HUES6 (cell line): Measurements from ENCODE around the gene KCTD21.

ENCODE experiments used
- H3K27ac ChIP-seq: 2 replicates; pipeline ENCODE4 v1.7.0; 2013; ENCODE audit warnings: low read depth, mild to moderate bottlenecking, low read length, inconsistent platforms
- H3K27me3 ChIP-seq: 2 replicates; pipeline ENCODE4 v1.6.1; 2013; ENCODE audit warnings: low read length; ENCODE audit not compliant: control insufficient read depth, insufficient read depth
- H3K36me3 ChIP-seq: 2 replicates; pipeline ENCODE4 v1.6.1; 2013; ENCODE audit warnings: low read length; ENCODE audit not compliant: control insufficient read depth, insufficient read depth
- H3K4me1 ChIP-seq: 2 replicates; pipeline ENCODE4 v1.6.1; 2013; ENCODE audit warnings: low read length; ENCODE audit not compliant: control insufficient read depth, insufficient read depth
- H3K4me3 ChIP-seq: 2 replicates; pipeline ENCODE4 v1.5.1; 2013; ENCODE audit warnings: low read depth, low read length
- H3K9ac ChIP-seq: one replicate; pipeline ENCODE4 v1.6.1; 2013; ENCODE audit warnings: mild to moderate bottlenecking, low read length
- H3K9me3 ChIP-seq: 2 replicates; pipeline ENCODE4 v1.6.1; 2013; ENCODE audit warnings: low read depth, low read length; ENCODE audit not compliant: control insufficient read depth, insufficient read depth

The KCTD21 gene

DNA sequence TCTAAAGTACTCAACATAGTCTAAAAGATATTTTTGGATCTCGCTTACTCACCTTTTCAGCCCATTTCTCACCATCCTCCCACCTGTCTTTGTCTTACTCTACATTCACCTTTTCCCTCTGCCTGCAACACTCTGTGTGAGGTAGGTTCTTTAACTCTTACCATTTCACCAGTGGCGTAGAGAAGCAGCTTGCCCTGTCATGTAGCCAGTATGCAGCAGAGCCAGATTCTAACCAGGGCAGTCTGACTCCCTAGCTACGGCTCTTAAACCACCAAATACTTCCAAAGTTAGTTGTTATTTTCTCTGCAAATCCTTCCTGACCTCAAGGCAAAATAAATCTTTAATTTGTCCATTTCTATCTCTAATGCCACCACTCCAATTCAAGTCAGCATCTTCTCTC lies 56.5 kb downstream of the KCTD21 start:
- no peaks in the 10 kb centered on the region for H3K27me3 ChIP-seq
- no peaks in the 10 kb centered on the region for H3K4me1 ChIP-seq
- H3K9me3 ChIP-seq, result no peaks in the 10 kb centered on the region
- H3K36me3 ChIP-seq, result peaks cover 9% of the 10 kb centered on the region; the same call in 1 of the 2 replicates
- no peak overlapping the region for H3K27ac ChIP-seq
- H3K4me3 ChIP-seq, result no peak overlapping the region
- H3K9ac ChIP-seq, result no peak overlapping the region

DNA sequence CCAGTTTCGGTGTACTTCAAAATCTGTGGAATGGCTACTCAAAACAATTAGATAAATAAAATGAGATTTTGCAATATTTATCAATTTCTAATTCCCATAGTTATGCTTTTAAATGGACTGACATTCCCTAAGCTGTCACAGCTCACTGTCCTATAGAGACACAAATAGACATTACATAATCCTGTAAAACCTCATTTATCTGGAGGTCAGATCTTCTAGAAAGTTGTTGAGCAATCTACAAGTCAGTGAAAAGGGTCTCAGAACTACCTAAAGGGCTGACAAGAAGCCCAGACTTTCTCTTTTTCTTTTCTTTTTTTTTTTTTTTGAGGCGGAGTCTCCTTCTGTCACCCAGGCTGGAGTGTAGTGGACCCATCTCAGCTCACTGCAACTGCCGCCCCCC lies 61.0 kb downstream of the KCTD21 start:
- Histone ChIP-seq H3K27ac (no peak overlapping the region), H3K36me3 (peaks cover 23% of the 10 kb centered on the region), H3K4me1 (no peaks in the 10 kb centered on the region), H3K9ac (no peak overlapping the region), H3K27me3 (no peaks in the 10 kb centered on the region), H3K9me3 (no peaks in the 10 kb centered on the region), H3K4me3 (no peak overlapping the region)
